ENCODE measurements around the gene IRF2. TPM values are rescaled to one million over a fixed set of nuclear protein-coding genes. Genes with fewer than 3 reads are reported as not detected.

Gene IRF2
- total and polyA plus RNA-seq, 7 donors: 6.7 to 28.9 (median 16.8) TPM

GRCh38 chr4:184447664-184448063, 26.7 kb downstream of the IRF2 start:
- intact Hi-C loops (cut with DNase I): no loop called here
- peaks cover 0 to 8% of the 10 kb centered on the region in 2 donors for H3K36me3 ChIP-seq (ENCODE audit: insufficient read depth in 1 of 2, low read depth in 1 of 2)
- ATAC-seq (peak in 1 of 4 donors; percentile 18), DNase-seq (no peak)
- H3K4me3 ChIP-seq: peak overlapping the region; percentile 65
- H3K27ac ChIP-seq: peak overlapping the region; percentile 81
- H3K9me3 ChIP-seq: no peaks in the 10 kb centered on the region
- H3K27me3 ChIP-seq (ENCODE audit: insufficient read depth in 3 of 3, low read length in 2 of 3): no peaks in the 10 kb centered on the region
- TF ChIP-seq, protein P1, sequence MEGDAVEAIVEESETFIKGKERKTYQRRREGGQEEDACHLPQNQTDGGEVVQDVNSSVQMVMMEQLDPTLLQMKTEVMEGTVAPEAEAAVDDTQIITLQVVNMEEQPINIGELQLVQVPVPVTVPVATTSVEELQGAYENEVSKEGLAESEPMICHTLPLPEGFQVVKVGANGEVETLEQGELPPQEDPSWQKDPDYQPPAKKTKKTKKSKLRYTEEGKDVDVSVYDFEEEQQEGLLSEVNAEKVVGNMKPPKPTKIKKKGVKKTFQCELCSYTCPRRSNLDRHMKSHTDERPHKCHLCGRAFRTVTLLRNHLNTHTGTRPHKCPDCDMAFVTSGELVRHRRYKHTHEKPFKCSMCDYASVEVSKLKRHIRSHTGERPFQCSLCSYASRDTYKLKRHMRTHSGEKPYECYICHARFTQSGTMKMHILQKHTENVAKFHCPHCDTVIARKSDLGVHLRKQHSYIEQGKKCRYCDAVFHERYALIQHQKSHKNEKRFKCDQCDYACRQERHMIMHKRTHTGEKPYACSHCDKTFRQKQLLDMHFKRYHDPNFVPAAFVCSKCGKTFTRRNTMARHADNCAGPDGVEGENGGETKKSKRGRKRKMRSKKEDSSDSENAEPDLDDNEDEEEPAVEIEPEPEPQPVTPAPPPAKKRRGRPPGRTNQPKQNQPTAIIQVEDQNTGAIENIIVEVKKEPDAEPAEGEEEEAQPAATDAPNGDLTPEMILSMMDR (IDR thresholded peaks at IDR 0.05): no peak
- H3K4me1 ChIP-seq: peaks cover 88% of the 10 kb centered on the region
- 29 to 59% (median 49%) methylated on average over 10 of the region's 10 CpGs for WGBS, 3 donors

GRCh38 chr4:184446132-184446658, 28.2 kb downstream of the IRF2 start:
- H3K27me3 ChIP-seq (ENCODE audit: insufficient read depth in 3 of 3, low read length in 2 of 3): no peaks in the 10 kb centered on the region
- H3K4me3 ChIP-seq: no peak overlapping the region
- DNase-seq: no peak
- intact Hi-C loops (cut with DNase I): no loop called here
- H3K4me1 ChIP-seq: peaks cover 91% of the 10 kb centered on the region
- H3K36me3 ChIP-seq (ENCODE audit: insufficient read depth in 1 of 2, low read depth in 1 of 2): no peaks in the 10 kb centered on the region
- no peaks in the 10 kb centered on the region for H3K9me3 ChIP-seq
- peak overlapping the region; percentile 32 for H3K27ac ChIP-seq
- TF ChIP-seq, protein P1 (IDR thresholded peaks at IDR 0.05): no peak
- 85 to 97% (median 97%) methylated on average over 3 of the region's 3 CpGs for WGBS, 3 donors
- no peak for ATAC-seq

DNA sequence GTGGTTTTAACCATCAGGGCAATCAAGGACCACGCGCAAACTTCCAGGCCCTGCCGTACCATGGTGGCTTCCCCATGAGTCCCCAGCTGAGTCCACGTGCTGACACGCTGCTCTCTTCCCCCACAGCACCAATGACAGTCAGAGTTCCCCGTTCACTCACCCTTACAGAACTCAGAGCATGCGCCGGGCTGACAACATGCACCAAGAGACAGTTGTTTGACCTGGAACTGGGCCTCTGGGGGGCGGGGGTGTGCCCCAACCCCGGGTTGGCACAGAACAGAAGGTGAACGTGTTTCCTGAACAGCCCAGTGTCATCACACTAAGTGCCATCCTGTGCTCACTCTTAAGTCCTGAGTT, 29.4 kb downstream of the IRF2 start:
- Histone ChIP-seq H3K4me1 (peaks cover 91% of the 10 kb centered on the region), H3K27me3 (ENCODE audit: insufficient read depth in 3 of 3, low read length in 2 of 3) (no peaks in the 10 kb centered on the region), H3K27ac (peak overlapping the region; percentile 24), H3K4me3 (no peak overlapping the region), H3K9me3 (no peaks in the 10 kb centered on the region), H3K36me3 (ENCODE audit: insufficient read depth in 1 of 2, low read depth in 1 of 2) (no peaks in the 10 kb centered on the region)
- DNase-seq (no peak), ATAC-seq (peak in 3 of 4 donors; percentile 13 to 48 (median 36))
- intact Hi-C loops (cut with DNase I): no loop called here
- TF ChIP-seq, protein P1 (IDR thresholded peaks at IDR 0.05): no peak
- 67 to 76% (median 73%) methylated on average over 11 of the region's 11 CpGs for WGBS, 3 donors

DNA sequence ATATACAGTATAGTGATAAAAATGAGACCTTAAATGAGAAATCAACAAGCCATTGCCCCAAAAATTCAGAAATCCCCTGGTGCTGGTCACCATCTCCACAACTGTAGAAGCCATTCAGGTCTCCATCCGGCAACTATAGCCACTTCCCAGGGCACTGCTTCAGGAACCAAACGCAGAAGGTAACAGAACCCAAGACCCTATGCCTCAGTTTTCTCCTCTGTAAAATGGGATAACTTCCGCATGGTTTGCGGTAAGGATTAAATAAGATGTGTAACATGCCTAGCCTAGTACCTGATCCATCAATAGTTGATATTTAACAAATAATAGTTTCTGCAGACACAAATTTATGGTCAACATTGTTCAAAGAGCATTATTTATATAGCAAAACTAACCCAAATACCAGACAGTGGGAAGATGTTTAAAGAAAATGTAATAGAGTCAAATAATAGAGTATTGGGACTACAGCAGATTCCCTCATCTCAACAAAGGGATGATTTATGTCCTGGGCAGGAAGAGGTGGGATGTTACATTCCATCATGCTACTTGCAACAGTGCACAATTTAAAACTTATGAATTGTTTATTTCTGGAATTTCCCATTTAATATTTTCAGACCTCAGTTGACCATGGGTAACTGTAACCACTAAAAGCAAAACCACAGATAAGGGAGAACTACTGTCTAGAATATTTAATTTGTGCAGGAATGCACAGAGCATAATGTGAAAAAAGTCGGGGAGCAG, 30.0 kb downstream of the IRF2 start:
- Histone ChIP-seq H3K4me3 (no peak overlapping the region), H3K9me3 (no peaks in the 10 kb centered on the region), H3K4me1 (peaks cover 91% of the 10 kb centered on the region), H3K36me3 (ENCODE audit: insufficient read depth in 1 of 2, low read depth in 1 of 2) (no peaks in the 10 kb centered on the region), H3K27me3 (ENCODE audit: insufficient read depth in 3 of 3, low read length in 2 of 3) (no peaks in the 10 kb centered on the region), H3K27ac (no peak overlapping the region)
- 93 to 98% (median 94%) methylated on average over 5 of the region's 5 CpGs for WGBS, 3 donors
- TF ChIP-seq, protein P1 (IDR thresholded peaks at IDR 0.05): no peak
- DNase-seq (no peak), ATAC-seq (no peak)
- intact Hi-C loops (cut with DNase I): no loop called here

All from psoas muscle (tissue), 8 donors.